ENCODE data around the gene BFSP2.

Gene BFSP2

DNA sequence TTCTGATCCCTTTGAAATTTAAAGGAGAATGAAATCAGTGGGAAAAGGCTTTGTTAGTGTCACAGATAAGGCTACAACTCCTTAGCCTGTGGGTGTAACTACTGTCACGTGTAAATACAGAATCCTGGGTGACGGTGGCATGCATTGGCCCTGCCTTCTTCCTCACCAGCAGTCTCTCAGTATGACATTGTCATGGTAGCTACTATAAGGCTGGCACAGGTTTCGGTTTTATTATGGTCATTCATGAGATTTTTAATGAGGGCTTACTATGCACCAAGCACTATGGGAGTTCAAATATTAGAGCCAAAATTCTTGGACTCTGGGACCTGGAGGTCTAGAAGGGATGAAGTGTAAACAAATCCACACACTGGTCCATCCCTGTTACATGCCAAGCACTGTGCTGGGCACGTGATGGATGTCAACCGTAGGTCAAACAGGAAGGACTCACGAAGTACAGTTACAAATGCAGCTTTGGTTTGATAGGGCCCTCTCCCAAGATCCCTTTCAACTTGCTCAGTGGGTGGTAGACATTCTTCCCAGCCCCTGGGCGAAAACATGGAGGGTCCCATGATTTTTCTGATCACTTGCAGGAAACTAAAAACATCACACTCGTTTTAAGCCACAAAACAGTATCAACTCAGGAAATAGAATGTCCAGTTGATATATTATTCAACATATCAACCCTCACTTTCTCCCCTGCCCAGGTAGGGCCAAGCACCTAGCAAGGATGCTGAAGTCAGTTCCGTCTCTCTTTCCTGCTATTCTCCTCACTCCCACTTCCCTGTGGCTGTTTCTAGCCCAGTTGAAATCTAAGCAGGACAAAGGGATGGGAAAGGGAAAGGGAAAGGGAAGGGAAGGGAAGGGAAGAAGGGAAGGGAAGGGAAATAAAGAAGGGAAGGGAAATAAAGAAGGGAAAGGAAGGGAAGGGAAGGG, 25.3 kb downstream of the BFSP2 start:
- DNase-seq: no peak

DNA sequence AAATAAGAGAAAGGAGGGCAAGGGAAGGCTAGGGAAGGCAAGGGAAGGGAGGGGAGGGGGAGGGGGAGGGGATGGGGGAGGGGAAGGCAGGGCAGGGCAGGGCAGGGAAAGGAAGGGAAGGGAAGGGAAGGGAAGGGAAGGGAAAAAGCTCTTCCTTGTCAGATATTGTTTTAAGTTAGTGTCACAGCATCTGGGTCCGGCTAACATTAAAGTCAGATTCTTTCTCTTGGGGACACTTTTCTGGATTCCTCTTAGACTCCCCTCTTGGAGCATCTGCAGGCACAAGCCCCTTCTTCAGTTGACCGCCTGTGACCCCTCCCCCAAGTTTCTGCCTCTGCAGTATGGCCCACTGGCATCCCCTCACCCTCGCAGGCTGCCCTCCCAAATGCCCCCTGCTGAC, 26.0 kb downstream of the BFSP2 start:
- DNase-seq: no peak

DNA sequence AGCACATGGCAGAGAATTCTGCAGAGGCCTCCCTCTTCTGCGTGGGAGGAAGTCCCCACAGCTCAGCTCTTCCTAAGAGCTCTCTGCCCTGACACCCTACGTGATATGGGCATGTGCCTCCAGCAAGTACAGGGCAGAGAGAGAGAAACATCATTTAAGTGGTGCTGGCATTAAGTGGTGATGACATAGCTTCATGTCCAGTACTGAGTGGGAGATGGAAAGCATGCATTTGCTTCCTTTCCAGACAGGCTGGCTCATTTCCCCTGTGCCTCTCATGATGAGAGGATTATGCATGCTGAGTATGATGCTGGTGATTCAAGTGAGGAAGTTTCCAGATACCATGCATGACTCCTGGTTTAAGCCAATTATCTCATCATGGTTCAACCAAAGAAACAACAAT, 26.9 kb downstream of the BFSP2 start:
- DNase-seq: no peak

DNA sequence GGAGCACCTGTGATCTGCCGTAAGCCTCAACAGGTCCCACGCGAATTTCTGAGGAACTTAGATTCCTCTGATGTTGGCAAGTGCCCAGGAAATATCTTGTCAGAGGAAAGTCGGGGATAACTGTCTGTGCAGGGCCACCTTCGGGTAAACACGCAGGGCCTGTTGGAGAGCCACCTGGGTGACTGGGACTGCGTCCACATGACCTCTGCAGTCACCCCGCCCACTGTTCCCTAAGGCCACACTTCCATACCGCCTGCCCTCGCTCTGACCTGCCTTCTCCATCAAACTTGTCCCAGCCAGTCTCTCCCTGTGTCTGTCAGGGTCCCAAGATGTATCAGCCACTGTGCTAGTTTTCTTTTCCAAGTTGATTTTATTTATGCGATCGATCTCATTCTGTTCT, 28.7 kb downstream of the BFSP2 start:
- no peak for DNase-seq

DNA sequence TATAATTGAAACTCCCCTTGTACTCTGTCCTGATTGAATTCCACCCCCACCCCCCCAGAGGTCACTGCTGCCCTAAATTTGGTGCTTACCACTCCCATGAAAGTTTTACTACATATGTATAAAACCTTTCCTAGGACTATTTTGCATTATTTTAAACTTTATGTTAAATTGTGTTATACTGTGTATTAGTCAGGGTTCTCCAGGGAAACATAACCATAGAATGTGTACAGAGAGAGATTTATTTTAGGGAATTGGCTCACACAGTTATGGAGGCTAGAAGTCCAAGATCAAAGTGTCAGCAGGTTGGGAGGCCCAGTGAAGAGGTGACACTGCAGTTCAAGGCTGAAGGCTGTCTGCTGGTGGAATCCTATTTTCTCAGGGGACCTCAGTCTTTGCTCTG, 29.2 kb downstream of the BFSP2 start:
- DNase-seq: no peak

DNA sequence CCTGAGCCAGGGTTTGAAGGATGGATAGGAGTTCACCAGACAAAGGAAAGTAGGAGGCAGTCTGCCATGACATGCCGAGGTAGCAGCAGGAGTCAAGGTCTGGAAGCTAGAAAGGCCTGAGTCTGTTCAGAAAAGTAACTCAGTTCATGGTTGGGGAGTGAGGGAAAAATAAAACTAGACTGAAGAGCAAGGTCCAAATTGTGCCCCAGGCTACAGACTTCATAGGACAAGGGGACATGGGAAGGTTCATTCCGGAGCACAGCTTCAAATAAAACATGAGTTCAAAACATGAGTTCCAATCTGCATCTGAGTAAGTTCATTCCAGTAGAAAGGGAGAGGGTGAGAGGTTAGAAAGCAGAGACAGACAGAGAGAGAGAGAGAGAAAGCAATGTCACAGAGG, 39.7 kb downstream of the BFSP2 start:
- no peak for DNase-seq

DNA sequence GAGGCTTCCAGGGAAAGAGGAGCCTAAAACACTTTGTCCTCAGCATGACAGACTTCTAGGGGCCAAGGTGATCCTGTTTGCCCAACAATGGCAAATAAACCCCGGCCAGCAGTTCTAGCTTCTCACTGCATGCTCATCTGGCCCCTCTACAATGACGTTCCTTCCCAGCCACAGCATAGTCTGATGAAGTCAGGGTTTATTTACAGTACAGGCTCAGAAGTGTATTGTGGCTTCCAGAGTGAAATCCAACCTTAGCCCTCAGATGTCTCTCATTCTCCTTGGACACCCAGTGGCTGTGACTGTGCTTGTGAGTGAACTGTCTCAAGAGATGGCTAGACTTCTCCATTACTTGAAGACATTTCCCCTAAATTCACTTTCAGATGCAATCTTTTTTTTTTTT, 40.8 kb downstream of the BFSP2 start:
- no peak for DNase-seq

DNA sequence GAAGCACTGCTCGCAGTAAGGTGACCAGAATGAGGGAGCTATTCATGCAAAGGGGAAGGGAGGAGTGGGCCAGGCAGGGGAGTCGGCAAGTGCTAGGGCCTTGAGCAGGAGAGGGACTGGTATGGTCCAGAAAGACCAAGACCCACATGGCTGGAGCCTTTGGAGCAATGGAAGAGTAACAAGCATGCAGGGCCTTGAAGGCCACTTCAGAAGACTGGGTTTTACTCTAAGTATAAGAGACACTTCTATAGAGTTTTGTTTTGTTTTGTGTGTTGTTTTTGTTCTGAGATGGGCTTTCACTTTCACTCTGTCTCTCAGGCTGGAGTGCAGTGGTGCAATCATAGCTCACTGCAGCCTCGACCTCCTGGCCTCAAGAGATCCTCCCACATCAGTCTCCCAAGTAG, 42.0 kb downstream of the BFSP2 start:
- no peak for DNase-seq

DNA sequence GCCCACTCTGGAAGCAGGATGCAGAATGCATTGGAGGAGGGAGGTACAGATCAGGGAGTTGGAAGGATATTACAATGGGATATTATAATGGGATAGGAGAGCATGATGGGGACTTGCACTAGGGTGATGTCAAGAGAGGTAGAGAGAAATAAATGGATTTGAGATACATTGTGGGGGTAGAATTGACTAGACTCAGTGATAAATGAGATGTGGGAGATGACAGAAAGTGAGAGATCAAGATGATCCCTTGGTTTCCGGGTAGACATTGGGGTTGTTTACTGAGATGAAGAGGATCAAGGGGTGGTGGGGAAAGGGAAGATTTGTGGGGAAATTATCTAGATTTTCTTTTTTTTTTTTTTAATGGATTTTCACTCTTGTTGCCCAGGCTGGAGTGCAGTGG, 42.7 kb downstream of the BFSP2 start:
- no peak for DNase-seq

DNA sequence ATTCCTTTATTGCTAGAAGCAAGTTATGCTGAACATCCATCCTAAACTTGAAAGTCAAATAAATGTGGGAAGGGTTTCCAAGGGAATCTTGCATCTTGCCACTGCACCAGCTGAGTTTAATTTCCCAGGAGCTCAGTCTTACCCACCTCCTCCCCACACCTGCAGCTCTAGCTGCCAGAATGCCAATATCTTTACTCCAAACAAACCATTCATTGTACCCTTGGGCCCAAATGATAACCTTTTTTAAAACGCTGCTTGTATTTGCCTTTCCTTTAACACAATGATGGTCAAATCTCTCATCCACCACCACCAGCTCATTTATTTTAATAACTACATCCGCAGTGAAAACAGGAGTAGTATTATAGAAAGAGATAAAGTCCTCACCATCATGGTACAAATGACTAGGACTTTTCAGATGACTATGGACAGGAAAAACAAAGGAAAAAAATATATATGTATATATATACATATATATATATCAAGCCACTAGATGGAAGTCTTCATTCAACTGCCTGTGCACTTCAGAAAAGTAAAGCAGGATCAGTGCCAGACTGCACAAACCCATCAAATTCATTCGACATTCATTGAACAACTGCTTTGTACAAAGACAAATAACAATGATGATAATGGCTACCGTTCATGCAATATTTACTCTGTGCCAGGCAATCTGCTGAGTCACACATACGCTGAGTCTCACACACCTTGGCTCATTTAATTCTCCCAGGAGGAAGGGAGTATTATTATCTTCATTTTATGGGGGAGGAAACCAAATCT, 44.0 kb downstream of the BFSP2 start:
- peak; percentile 56 for DNase-seq

DNA sequence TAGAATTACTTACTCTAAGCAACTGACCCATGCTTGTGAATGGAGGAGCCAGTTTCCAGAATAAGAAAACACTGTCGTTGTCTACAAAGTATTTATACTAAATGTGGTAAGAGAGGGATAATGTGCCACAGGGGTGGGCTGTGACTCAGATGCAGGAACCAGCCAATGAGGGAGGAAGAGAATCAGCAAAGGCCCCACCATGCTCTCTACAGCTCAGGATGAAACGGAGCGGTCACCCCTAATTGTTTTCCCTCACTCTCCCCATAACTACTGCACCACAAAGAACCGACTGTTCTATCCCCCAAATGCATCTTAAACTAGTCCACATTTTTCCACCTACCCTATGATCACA, 44.5 kb downstream of the BFSP2 start:
- DNase-seq: no peak

DNA sequence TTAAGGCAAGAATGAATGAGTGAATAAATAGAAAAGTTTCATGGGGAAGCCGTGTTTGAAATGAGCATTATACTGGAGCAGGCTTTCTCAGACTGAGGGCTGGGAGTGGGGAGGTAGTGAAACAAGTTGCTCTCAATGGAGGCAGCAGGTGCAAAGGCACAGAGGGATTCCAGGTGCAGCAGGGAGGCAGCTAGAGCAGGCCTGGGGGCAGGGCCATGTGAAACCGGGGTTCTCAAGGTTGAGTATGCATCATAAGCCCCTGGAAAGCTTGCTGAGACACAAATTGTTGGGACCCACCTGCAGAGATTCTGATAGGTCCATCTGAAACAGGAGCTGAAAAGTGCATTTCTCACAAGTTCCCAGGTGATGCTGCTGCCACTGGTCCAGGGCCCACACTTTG, 45.3 kb downstream of the BFSP2 start:
- no peak for DNase-seq

DNA sequence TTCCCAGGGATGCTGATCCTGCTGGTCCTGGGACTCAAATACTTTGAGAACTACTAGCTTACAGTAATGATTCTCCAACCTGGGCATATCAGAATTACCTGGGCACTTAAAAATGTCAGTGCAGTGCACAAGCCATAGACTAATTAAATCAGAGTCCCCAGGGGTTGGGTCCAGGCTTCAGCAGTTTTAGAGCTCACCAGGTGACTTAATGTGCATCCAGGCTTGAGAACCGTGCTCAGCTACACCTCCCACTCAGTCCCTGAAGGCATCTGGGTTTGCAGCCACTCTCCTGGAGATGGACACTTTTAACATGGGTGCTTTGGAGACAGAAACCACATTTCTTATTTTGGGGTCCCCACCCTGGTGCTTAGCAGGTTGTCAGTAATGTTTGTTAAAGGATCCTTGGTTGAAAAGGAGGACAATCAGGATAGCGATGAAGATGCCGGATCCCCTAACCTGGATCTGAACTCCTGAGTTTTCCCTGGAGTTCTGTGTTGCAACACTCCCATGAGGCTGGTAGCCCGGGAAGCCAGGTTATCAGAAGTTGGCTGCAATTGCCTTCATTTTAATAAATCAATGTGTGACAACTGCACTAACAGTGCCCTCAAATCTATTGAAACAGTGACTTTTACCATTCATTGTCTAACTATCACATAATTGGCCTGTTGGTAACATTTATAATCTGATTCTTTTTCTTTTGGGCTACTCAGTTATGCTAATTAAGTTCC, 48.1 kb downstream of the BFSP2 start:
- no peak for DNase-seq

DNA sequence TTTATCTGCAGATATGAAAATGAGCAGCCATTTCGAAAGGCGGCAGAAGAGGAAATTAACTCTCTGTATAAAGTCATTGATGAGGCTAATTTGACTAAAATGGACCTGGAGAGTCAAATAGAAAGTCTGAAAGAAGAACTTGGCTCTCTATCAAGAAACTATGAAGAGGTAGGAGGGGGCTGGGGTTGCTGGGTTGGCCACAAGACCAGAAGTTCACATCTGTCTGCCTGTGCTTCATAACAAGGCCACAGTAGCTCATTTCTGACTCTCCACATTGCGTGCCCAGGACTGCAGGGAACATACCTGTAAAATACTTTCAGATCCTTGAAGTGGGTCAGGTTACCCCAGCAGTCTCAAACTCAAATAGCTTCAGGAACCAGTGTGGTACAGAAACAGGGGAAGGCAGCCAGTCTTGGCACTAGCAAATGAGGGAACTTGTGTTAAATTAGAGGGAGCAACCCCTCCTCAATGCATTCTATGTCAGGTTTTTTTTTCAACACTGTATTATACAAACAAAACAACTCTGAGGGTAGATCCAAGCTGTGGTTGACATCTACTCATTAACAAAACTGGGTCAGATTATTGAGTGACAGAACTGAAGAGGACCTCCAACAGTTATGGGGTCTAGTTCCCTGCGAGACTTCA, 48.7 kb downstream of the BFSP2 start:
- DNase-seq: no peak

DNA sequence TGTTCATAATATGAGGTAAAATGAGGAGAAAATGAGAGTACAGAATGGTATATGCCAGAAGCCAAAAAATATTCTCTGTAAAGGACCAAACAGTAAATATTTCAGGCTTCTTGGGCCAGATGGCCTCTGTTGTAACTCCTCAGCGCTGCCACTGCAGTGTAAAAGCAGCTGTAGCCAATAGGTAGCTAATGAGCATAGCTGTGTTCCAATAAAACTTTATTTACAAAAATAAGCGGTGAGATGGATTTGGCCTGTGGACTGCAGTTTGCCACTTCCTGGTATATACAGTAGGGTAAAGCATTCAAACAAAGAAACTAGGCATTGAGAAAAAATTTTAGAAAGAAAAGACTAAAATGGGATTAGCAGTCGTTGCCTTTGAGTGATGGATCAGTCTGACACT, 51.5 kb downstream of the BFSP2 start:
- DNase-seq: no peak

DNA sequence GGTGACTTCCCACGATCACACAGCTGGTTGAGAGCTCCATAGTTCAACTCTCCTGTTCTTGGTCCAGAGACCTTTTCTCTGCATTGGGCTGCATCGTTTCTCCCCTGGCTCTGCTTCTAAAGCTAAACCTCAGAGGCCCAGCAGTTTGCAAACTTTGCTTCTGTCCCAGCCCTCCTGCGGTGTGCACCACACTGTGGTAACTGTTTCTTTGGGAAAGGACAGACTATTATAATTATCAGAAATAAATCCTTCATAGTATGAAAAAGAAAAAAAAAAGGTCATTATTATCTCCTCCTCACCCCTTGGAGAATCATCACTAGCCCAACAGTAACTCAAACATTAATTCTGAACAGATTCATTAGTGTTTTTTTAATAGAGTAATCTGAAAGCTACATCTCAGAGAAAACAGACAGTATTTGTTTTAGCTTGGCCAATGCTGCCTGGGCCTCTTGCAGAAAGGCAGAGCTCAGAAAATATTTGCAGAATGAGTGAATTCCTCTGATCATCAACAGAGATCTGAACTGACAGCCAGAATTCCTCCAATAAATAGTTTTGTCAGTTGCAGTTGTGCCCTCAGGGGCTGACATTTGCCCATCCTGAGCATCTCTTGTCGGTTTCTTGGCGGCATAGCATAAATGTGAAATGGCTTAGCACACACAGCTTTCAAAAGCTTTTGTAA, 52.9 kb downstream of the BFSP2 start:
- DNase-seq: no peak

DNA sequence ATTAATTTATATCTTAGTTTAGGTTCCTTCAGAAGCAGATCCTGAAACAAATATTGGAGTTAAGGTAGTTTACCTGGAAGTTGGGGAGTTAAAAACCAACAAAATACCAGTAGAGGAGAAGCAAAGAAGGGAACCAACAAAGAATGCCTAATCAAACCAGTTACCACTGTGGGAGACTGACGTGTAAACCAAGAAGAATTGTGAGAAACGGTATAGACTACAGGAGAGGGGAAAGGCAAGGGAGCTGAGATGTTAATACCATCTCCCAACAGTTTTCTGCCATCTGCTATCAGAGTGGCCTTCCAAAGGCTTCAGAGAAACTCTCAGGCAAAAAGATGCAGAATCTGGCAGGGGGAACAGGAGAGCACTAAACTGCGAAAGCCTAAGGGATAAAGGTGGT, 53.5 kb downstream of the BFSP2 start:
- DNase-seq: no peak

DNA sequence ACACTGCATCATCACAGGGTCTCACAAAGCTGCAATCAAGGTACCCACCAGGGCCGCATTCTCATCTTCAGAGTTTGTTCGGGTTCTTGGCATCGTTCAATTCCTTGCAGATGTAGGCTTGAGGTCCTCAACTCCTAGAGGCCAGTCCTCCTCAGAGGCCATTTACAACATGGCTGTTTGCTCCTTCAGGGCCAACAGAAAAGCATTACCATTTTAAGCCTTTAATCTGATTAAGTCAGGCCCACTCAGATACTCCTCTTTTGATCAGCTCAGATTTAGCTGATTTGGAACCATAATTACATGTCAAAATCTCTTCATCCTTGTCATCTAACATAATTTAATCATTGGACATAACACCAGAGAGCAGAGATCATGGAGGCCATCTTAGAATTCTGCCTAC, 55.4 kb downstream of the BFSP2 start:
- DNase-seq: no peak

DNA sequence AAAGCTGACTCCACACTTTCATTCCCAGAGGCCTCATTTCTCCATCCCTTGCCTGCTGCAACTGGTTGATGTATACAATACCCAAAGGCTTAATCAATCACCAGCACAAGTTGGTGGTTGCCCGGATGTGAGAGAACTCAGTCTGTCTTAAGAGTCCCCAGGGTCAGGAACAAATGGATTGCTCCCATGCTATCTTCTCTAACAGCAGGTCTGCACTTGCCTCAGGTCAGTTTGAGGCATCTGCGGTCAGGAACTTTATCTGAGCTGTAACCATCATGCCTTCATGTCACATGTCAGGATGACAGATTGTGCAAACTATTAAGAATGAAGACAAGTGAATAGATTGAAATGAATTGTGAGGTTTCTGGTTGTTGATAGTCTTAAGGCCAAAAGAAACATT, 56.1 kb downstream of the BFSP2 start:
- no peak for DNase-seq

DNA sequence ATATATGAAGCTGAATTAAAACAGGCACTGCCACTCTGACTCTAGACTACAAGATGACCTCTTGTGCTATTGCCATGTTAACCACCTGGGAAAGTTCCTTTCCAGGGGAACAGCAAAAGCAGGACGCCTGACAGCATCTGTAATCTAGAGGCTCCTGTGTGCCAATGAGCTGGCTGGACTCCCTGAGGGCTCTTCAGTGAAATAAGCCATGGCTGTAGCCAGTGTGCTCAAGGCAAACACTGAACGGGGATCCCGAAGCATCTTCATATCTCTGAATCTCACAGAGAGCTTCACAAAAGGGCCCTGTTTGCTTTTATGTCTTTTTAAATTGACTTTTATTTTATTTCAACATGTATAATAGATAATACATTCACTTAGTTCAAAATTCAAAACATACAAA, 57.2 kb downstream of the BFSP2 start:
- no peak for DNase-seq

DNA sequence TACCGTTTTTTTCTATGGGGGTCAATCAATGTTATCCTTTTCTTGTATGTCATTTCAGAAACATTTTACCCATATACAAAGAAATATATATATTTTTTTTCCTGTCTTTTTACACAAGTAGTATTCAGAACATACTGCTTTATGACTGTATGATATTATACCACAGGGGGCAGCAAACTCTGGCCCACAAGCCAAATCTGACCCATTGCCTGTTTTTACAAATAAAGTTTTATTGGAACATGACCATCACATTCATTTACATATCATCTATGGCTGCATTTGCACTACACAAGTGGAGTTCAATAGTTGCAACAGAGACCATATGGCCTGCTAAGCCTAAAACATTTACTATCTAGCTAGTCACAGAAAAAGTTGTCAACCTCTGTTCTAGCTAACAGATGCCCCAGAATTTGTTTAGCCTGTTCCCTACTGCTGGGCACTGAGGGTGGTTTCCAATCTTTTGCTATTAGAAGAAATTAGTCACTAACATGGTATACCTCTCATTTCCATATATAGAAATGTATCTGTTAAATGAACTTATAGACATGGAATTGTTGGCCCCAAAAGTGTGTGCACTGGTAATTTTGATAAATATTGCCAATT, 57.7 kb downstream of the BFSP2 start:
- DNase-seq: peak; percentile 53

DNA sequence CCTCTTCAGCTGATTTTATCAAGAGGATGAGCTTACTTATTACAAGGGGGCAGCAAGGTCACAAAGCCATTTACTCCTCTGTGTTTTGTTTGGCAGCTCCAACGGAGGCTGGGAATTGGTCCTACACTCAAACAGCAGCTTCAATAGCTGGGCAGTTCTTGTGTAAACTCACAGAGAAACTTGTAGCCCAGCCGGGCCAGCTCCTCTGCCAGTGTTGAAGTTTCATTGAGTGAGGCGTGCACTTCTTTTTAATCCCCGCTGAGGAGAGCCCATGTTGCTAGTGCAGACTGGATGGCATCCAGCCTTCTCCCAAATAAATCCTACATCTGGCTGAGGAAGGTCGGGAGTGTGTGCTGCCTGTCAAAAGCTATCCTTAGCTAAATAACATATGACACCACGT, 59.5 kb downstream of the BFSP2 start:
- DNase-seq: peak; percentile 73

All from NCI-H1694 treated with DMSO at 0.1 percent for 48 hours (cell line).